Activated CD4-positive, alpha-beta T cell treated with anti-CD3 and anti-CD28 coated beads, Interleukin-2, amount 10 ng/mL, durations not matched to agents 24 days and 14 days (primary cell): ENCODE measurements around the gene TNS1. TPM values are rescaled to one million over a fixed set of nuclear protein-coding genes. Genes with fewer than 3 reads are reported as not detected.
A peak's percentile ranks its signal among the peaks of the same experiment; 100 is the strongest.

Source experiments
- DNase-seq: peaks from one replicate; pipeline ENCODE4 v3.0.0; 2022
- H3K27ac Mint-ChIP-seq: one replicate; pipeline ENCODE4 v1.8.0; 2022; ENCODE audit warnings: mild to moderate bottlenecking, mixed read lengths
- H3K27me3 Mint-ChIP-seq: one replicate; pipeline ENCODE4 v1.8.0; 2022; ENCODE audit warnings: mixed read lengths
- H3K36me3 Mint-ChIP-seq: one replicate; pipeline ENCODE4 v1.8.0; 2022; ENCODE audit warnings: low read depth, mild to moderate bottlenecking, mixed read lengths
- H3K4me1 Mint-ChIP-seq: one replicate; pipeline ENCODE4 v1.8.0; 2021; ENCODE audit warnings: mixed read lengths
- H3K4me3 Mint-ChIP-seq: one replicate; pipeline ENCODE4 v1.8.0; 2022; ENCODE audit warnings: mild to moderate bottlenecking, moderate library complexity, mixed read lengths
- H3K9me3 Mint-ChIP-seq: one replicate; pipeline ENCODE4 v1.8.0; 2021; ENCODE audit warnings: mixed read lengths
- intact Hi-C: fragments of 100-400 bp; cut with micrococcal nuclease; formaldehyde crosslinking; loops from one replicate; pipeline ENCODE4 v1.15.1; 2023
- total RNA-seq: library from RNA; stranded (reverse); gene quantifications from 2 replicates; pipeline ENCODE4 v1.2.3, GENCODE V29; 2022

TNS1 gene
- total RNA-seq, 1 donor from 2014 or later = 0.70 TPM

- intact Hi-C loops = no loop called here
- Mint-ChIP-seq H3K27ac (no peak overlapping the region), H3K27me3 (peaks cover 22% of the 10 kb centered on the region), H3K4me1 (peaks cover 10% of the 10 kb centered on the region), H3K4me3 (no peak overlapping the region), H3K36me3 (no peaks in the 10 kb centered on the region), H3K9me3 (no peaks in the 10 kb centered on the region)
- no peak for DNase-seq
Measured at GRCh38 chr2:218005028-218005427, 2.2 kb upstream of the TNS1 start.

GRCh38 chr2:218003981-218004419 is 1.2 kb upstream of the TNS1 start:
- Mint-ChIP-seq H3K27ac (no peak overlapping the region), H3K36me3 (no peaks in the 10 kb centered on the region), H3K9me3 (no peaks in the 10 kb centered on the region), H3K27me3 (peaks cover 14% of the 10 kb centered on the region), H3K4me1 (peaks cover 6% of the 10 kb centered on the region), H3K4me3 (no peak overlapping the region)
- intact Hi-C loops = no loop called here
- no peak for DNase-seq

- Mint-ChIP-seq H3K36me3 (no peaks in the 10 kb centered on the region), H3K27ac (no peak overlapping the region), H3K27me3 (peaks cover 8% of the 10 kb centered on the region), H3K4me1 (peaks cover 6% of the 10 kb centered on the region), H3K4me3 (no peak overlapping the region), H3K9me3 (no peaks in the 10 kb centered on the region)
- DNase-seq = no peak
- intact Hi-C loops = no loop called here
Measured at GRCh38 chr2:218003281-218003944, 618 bp upstream of the TNS1 start.

GRCh38 chr2:218002143-218002844 is 501 bp downstream of the TNS1 start:
- no peaks in the 10 kb centered on the region for H3K36me3 Mint-ChIP-seq

GRCh38 chr2:218001629-218002028 is 1.2 kb downstream of the TNS1 start:
- Mint-ChIP-seq H3K4me1 (peaks cover 6% of the 10 kb centered on the region), H3K4me3 (no peak overlapping the region), H3K27ac (no peak overlapping the region), H3K9me3 (no peaks in the 10 kb centered on the region), H3K27me3 (peaks cover 2% of the 10 kb centered on the region), H3K36me3 (no peaks in the 10 kb centered on the region)
- DNase-seq = no peak
- intact Hi-C loops = no loop called here

More at GRCh38 chr2:218002143-218002844, 501 bp downstream of the TNS1 start:
- no peak for DNase-seq
- Mint-ChIP-seq H3K4me3 (no peak overlapping the region), H3K4me1 (peaks cover 6% of the 10 kb centered on the region), H3K27ac (no peak overlapping the region), H3K9me3 (no peaks in the 10 kb centered on the region), H3K27me3 (peaks cover 2% of the 10 kb centered on the region)
- intact Hi-C loops = no loop called here

- Mint-ChIP-seq H3K4me3 (no peak overlapping the region), H3K9me3 (no peaks in the 10 kb centered on the region), H3K36me3 (no peaks in the 10 kb centered on the region), H3K27me3 (peaks cover 2% of the 10 kb centered on the region), H3K4me1 (peaks cover 6% of the 10 kb centered on the region), H3K27ac (no peak overlapping the region)
- intact Hi-C loops = no loop called here
- no peak for DNase-seq
Measured at GRCh38 chr2:218000136-218000535, 2.7 kb downstream of the TNS1 start.

GRCh38 chr2:217999595-217999959 is 3.2 kb downstream of the TNS1 start:
- Mint-ChIP-seq H3K9me3 (no peaks in the 10 kb centered on the region), H3K36me3 (no peaks in the 10 kb centered on the region), H3K4me1 (peaks cover 2% of the 10 kb centered on the region), H3K4me3 (no peak overlapping the region), H3K27me3 (peaks cover 2% of the 10 kb centered on the region), H3K27ac (no peak overlapping the region)
- intact Hi-C loops = no loop called here
- no peak for DNase-seq

- peaks cover 2% of the 10 kb centered on the region for H3K27me3 Mint-ChIP-seq
- H3K4me1 Mint-ChIP-seq = no peaks in the 10 kb centered on the region
- H3K36me3 Mint-ChIP-seq = no peaks in the 10 kb centered on the region
- DNase-seq = no peak
- intact Hi-C loops = no loop called here
- no peak overlapping the region for H3K27ac Mint-ChIP-seq
- H3K9me3 Mint-ChIP-seq = no peaks in the 10 kb centered on the region
- H3K4me3 Mint-ChIP-seq = no peak overlapping the region
Measured at GRCh38 chr2:217998926-217999594, 3.7 kb downstream of the TNS1 start.

- no peak overlapping the region for H3K4me3 Mint-ChIP-seq
- no peaks in the 10 kb centered on the region for H3K9me3 Mint-ChIP-seq
- intact Hi-C loops = no loop called here
- no peaks in the 10 kb centered on the region for H3K4me1 Mint-ChIP-seq
- H3K36me3 Mint-ChIP-seq = no peaks in the 10 kb centered on the region
- H3K27me3 Mint-ChIP-seq = peaks cover 2% of the 10 kb centered on the region
- no peak for DNase-seq
- no peak overlapping the region for H3K27ac Mint-ChIP-seq
Measured at GRCh38 chr2:217997510-217997909, 5.3 kb downstream of the TNS1 start.

GRCh38 chr2:217996361-217996760 is 6.4 kb downstream of the TNS1 start:
- DNase-seq = no peak
- no peaks in the 10 kb centered on the region for H3K4me1 Mint-ChIP-seq
- H3K27ac Mint-ChIP-seq = no peak overlapping the region
- H3K4me3 Mint-ChIP-seq = no peak overlapping the region
- intact Hi-C loops = no loop called here
- no peaks in the 10 kb centered on the region for H3K36me3 Mint-ChIP-seq
- peaks cover 4% of the 10 kb centered on the region for H3K27me3 Mint-ChIP-seq
- H3K9me3 Mint-ChIP-seq = no peaks in the 10 kb centered on the region

GRCh38 chr2:217995731-217996231 is 7.0 kb downstream of the TNS1 start:
- H3K4me1 Mint-ChIP-seq = no peaks in the 10 kb centered on the region
- intact Hi-C loops = no loop called here
- no peaks in the 10 kb centered on the region for H3K9me3 Mint-ChIP-seq
- peaks cover 4% of the 10 kb centered on the region for H3K27me3 Mint-ChIP-seq
- H3K27ac Mint-ChIP-seq = no peak overlapping the region
- no peaks in the 10 kb centered on the region for H3K36me3 Mint-ChIP-seq
- no peak for DNase-seq
- H3K4me3 Mint-ChIP-seq = no peak overlapping the region

GRCh38 chr2:217994776-217995274 is 8.0 kb downstream of the TNS1 start:
- intact Hi-C loops = no loop called here
- H3K27ac Mint-ChIP-seq = no peak overlapping the region

GRCh38 chr2:217993817-217994463 is 8.9 kb downstream of the TNS1 start:
- H3K27me3 Mint-ChIP-seq = peaks cover 2% of the 10 kb centered on the region
- peaks cover 3% of the 10 kb centered on the region for H3K4me1 Mint-ChIP-seq
- H3K4me3 Mint-ChIP-seq = no peak overlapping the region
- intact Hi-C loops = loop anchor here (1.0 kb wide), 1 partner anchor 209 kb away; no protein-coding TSS in a partner anchor
- DNase-seq = peak; percentile 85
- H3K27ac Mint-ChIP-seq = no peak overlapping the region
- H3K9me3 Mint-ChIP-seq = no peaks in the 10 kb centered on the region
- H3K36me3 Mint-ChIP-seq = no peaks in the 10 kb centered on the region

More at GRCh38 chr2:217994776-217995274, 8.0 kb downstream of the TNS1 start:
- H3K4me3 Mint-ChIP-seq = no peak overlapping the region
- H3K36me3 Mint-ChIP-seq = no peaks in the 10 kb centered on the region
- H3K4me1 Mint-ChIP-seq = no peaks in the 10 kb centered on the region
- peaks cover 2% of the 10 kb centered on the region for H3K27me3 Mint-ChIP-seq
- DNase-seq = no peak
- no peaks in the 10 kb centered on the region for H3K9me3 Mint-ChIP-seq
